HG03025 (cell line): ENCODE data around the gene HMGCL.

Experiments
- ATAC-seq: cut with Tn5 transposase; IDR thresholded peaks from one replicate; pipeline ENCODE4 v1.9.1; 2021; ENCODE audit warnings: mild to moderate bottlenecking, moderate library complexity; ENCODE audit not compliant: unreplicated experiment, low FRiP score

The HMGCL gene

GRCh38 chr1:23779826-23780371, 45.3 kb downstream of the HMGCL start:
- no peak for ATAC-seq

- ATAC-seq = peak; percentile 65
These were observed 47.0 kb downstream of the HMGCL start, which contains the start of gene PITHD1 for GRCh38 chr1:23777979-23778814. Gene PITHD1, plus strand, starts transcription at chr1:23778418. Its CDS starts 98 bp downstream, at chr1:23778516.

- no peak for ATAC-seq
These were observed 49.0 kb downstream of the HMGCL start for GRCh38 chr1:23776217-23776616.

GRCh38 chr1:23774174-23774880, 50.9 kb downstream of the HMGCL start:
- no peak for ATAC-seq

- no peak for ATAC-seq
These were observed 52.4 kb downstream of the HMGCL start for GRCh38 chr1:23772854-23773242.

GRCh38 chr1:23772049-23772853, 53.0 kb downstream of the HMGCL start:
- peak; percentile 51 for ATAC-seq

- ATAC-seq = no peak
These were observed 56.5 kb downstream of the HMGCL start for GRCh38 chr1:23768733-23769132.

GRCh38 chr1:23763041-23763577, 62.1 kb downstream of the HMGCL start:
- ATAC-seq = no peak

- no peak for ATAC-seq
These were observed 66.0 kb downstream of the HMGCL start for GRCh38 chr1:23759277-23759676.

- ATAC-seq = no peak
These were observed 67.4 kb downstream of the HMGCL start for GRCh38 chr1:23757812-23758211.

- ATAC-seq = no peak
These were observed 68.6 kb downstream of the HMGCL start for GRCh38 chr1:23756676-23757075.

- no peak for ATAC-seq
These were observed 72.3 kb downstream of the HMGCL start for GRCh38 chr1:23752909-23753308.
